Stimulated activated CD8-positive, alpha-beta memory T cell treated with anti-CD3 and anti-CD28 coated beads, Interleukin-4, amount 100 ng/mL, for 4 hours (primary cell): ENCODE results near the gene MPIG6B.

Source experiments
- DNase-seq, 2 donors: peaks; one replicate each; pipeline ENCODE4 v3.0.0-alpha.2; 2020; ENCODE audit warnings: low read depth in 2 of 2, low spot score in 1 of 2

The MPIG6B gene

DNA sequence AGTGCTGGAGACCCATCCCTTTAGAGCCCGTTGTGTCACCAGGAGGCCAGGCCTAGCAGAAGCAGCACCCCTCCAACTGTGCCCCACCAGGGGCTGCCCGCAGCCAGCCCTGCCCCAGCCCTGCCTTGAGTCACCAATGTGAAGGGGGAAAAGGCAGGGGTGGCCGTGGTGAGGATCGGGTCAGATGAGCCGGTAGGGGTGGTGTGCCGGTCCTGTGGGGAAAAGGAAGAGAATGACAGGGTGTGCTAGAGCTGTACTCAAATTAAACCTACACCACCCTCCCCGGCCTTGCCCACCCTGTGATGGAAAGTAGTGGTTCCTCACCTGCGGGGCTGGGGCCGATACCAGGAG lies 42.4 kb downstream of the MPIG6B start:
- no peak for DNase-seq

DNA sequence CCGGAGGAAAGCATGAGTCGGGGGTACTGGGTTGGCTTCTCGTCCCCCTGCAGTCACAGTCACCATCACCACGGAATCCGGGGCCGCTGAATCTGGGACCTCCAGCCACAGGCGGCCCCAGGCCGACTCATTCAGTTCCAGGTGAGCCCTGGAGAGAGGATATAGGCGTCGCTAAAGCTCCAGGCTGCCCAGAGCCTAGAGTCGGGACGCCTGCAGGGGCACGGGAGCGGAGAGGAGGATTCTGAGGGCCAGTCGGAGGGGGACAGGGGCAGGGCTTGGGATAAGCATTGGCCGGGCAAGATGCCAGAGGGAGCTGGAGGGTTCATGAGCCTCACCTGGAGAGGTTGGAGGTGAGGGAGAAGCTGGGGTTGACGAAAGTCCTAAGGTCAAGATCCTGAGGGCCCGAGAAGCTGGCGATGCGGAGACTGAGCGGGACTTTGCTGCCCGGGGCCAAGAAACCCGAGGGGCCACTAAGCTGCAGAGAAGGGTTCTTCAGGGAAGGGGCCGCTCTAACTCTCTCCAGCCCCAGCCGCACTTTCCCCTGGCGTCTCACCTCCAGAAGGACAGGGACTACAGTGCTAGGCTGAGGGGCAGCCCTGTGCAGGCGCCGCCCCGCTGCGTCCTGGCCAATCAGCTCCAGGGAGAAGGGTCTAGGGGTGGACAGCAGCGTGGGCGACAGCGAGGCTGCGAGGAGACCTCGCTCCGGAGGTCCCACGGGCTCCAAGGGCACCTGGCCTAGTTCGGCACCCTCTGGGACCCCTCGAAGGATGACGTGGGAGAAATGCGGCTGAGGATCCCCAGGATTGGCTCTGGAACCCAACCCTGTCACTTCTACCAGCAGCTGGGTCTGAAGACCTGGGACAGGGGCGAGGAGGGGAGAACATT lies 43.0 kb downstream of the MPIG6B start:
- DNase-seq: no peak

DNA sequence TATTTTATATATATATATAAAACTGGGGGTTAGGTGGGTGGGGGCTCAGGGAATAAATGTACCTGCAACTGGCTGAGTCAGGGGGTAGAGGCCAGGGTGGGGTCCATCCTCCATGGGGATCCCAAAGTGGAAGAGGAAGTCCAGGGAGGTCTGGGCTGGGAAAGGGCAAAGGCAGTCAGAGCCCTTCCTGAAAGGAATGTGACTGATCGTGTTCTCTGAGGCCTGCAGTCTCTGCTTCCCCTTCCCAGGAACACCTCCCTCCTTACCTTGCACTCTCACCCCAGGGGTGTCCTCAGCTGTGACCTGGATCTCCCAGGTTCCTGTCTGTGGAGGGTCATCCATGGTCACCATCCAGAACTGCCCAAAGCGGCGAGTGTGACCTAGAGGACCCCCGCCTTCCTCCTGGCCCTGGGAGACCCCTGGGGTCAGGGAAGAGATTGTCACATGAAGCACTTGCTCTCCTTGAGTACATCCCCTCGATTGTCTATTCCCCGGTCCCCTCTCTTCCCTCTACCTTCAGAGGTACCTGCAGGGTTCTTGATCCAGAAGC lies 44.0 kb downstream of the MPIG6B start:
- DNase-seq: no peak

DNA sequence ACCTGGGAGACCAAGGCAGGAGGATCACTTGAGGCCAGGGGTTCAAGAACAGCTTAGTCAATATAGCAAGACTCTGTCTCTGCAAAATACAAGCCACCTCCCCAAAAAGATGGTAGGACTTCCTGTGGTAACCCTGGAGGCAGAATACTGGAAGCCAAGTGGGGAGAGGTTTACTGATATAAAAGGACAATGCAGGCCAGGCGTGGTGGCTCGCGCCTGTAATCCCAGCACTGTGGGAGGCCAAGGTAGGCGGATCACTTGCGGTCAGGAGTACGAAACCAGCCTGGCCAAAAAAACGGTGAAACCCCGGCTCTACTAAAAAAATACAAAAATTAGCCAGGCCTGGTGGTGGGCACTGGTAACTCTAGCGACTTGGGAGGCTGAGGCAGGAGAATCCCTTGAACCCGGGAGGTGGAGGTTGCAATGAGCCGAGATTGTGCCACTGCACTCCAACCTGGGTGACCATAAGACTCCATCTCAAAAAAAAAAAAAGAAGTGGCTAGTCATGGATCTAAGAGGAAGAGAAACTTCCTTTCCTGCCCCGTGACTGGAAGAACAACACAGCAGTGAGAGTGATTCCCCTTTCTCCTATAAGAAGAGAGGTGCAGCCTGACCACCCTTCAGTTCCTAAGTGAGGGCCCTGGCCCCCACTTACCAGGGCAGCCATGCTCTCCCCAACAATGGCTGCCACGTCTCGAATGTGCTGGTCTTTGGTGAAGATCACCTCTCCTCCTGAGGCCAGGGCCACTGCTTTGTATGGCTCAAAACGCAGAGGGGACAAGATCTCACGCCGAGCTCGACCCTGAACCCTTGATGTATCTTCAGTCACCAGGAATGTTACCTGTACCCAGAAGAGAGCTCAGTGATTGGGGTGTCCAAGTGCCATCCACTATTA lies 45.4 kb downstream of the MPIG6B start:
- DNase-seq: no peak

DNA sequence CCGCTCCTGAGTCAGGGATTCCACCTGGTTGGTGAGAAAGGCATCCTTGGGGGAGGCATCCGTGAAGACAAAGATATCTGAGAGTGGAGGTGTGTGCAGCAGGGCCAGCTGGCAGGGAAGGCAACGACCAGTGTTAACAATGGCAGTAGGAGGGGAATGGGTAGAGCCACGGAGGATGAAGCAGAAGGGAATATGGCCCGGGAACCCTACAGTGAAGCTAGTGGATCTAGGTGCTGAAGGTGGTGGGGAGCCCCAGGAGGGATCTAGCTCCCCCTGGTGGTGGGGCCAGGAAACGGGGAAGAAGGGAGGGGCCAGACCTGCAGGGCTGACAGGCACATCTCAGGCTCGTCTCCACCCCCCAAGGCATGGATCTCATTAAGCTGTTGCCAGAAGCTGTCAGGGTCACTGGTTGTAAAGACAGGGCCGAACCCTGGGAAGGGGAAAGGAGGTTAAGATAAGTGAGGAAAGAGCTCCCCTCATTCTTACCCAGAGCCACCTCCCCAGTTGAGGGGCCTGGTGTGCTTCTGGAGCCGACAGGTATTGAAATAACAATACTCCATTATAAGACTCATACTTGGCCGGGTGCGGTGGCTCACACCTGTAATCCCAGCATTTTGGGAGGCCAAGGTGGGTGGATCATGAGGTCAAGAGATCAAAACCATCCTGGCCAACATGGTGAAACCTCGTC lies 46.7 kb downstream of the MPIG6B start:
- DNase-seq: peak; percentile 65 to 67

DNA sequence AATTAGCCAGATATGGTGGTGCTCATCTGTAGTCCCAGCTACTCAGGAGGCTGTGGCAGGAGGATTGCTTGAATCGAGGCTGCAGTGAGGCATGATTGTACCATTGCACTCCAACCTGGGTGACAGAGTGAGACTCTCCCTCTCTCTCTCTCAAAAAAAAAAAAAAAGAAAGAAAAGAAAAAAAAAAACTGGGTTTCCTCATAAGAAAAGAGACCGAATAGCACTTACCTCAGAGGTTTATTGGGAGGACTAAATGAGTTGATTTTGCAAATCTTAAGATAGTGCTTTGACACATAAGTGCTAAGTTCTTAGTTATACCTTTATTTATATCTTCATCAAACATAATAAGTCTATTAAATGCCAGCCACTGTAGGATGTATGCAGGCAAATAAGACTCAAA lies 47.7 kb downstream of the MPIG6B start:
- no peak for DNase-seq

DNA sequence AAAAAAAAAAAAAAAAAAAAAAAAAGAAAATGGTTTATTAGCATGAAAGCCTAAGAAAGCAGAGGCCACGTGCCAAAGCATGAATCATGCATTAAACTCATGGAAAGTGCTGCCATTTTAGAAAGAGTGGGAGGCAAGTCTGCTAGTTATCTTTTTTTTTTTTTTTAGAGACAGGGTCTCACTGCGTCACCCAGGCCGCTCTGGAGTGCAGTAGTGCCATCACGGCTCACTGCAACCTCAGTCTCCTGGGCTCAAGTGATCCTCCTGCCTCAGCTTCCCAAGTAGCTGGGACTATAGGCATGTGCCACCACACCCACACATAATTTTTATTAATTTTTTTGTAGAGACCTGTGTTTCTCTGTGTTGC lies 48.8 kb downstream of the MPIG6B start:
- peak in 1 of 2 donors; percentile 24 for DNase-seq

DNA sequence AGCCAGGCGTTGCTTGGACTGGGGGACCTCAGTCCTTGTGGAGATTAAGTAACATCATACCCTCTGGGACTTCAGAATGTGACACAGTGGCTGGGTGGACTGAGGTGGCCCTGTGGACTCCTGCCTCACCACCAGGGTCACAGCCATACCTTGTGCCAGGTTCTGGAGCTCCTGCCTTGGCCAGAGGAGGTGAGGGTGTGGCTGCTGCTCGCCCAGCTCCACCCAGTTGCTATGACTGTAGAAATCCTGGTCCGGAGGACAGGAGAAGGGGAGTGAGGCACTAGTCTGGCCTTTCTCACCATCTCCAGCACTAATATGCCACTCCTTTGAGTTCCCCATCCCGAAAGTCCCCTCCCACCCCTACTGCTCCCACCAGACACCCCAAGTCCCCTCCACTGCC lies 52.0 kb downstream of the MPIG6B start:
- no peak for DNase-seq

DNA sequence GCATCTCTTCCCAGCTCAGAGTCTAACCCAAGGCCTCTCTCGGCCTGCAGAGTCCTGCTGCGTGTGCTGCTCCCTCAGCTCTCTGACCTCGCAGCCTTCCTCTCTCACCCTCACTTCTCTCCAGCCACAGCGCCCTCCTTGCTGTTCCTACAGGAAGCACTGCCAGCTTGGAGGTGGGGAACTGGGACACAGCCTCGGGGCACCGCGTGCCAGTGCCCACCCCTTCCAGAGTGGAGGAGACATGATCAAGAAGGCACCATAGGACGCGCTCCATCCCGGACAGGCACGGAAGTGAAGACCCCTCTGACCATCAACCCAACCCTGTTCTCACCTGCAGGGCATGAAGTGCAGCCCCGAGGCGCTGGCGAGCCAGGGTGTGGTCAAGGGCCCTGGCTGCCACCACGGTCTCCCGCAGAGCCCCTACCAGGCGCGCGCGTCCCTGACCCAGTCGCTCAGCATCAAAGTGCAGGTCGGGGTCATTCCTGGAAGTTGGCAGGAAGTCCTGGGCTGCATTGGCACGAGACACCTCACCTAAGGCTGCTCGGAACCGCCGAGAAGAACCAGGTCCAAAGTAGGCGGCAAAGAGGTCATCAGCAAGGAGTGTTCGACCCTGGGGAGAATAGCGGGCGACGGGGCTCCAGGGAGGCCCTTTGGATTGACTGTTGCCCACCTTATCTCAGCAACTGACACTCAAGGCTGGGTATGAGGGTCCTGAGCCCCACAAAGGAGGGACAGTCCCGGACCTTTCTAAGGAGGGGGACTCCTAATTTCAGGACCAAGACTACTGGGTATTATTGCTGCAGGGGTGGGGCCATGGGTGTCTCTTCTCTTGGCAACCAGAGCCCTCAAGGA lies 52.7 kb downstream of the MPIG6B start:
- no peak for DNase-seq
